K562 (cell line): ENCODE data around the gene SEZ6. TPM values are rescaled to one million over a fixed set of nuclear protein-coding genes. Genes with fewer than 3 reads are reported as not detected.

ENCODE experiments used
- AFF4 ChIP-seq: sonication (generic); formaldehyde crosslinking; IDR thresholded peaks from 2 replicates; pipeline ENCODE4 v1.8.0; 2023; ENCODE audit warnings: mild to moderate bottlenecking, missing genetic modification reagents
- EWSR1 ChIP-seq: fragments of 450-650 bp; IDR thresholded peaks from 2 replicates; pipeline ENCODE4 v1.6.1; 2018; ENCODE audit warnings: borderline replicate concordance, mild to moderate bottlenecking, low read depth, moderate library complexity; ENCODE audit not compliant: partially characterized antibody
- MNT ChIP-seq, 2 experiments: fragments of 450-650 bp; conservative IDR thresholded peaks; 2 replicates each; pipeline ENCODE4 v1.6.1; 2017; ENCODE audit warnings: mild to moderate bottlenecking in 2 of 2, moderate library complexity in 2 of 2
- RBM14 ChIP-seq: fragments of 200-400 bp; formaldehyde crosslinking; IDR thresholded peaks from 2 replicates; pipeline ENCODE4 v1.6.1; 2018; ENCODE audit warnings: low read depth, mild to moderate bottlenecking, low read length, moderate library complexity, borderline replicate concordance; ENCODE audit not compliant: insufficient read depth
- REST ChIP-seq, 2 experiments: fragments of 450-650 bp; formaldehyde crosslinking in 1 of 2; IDR thresholded peaks; 2 replicates each; pipeline versions ENCODE4 v1.4.0 to v1.6.1; 2014 to 2020; ENCODE audit warnings: mild to moderate bottlenecking in 2 of 2, borderline replicate concordance in 1 of 2, low read depth in 1 of 2
- SUPT5H ChIP-seq: fragments of 450-650 bp; IDR thresholded peaks from 2 replicates; pipeline ENCODE4 v1.6.1; 2016
- TCF7 ChIP-seq: sonication (generic); IDR thresholded peaks from 2 replicates; pipeline ENCODE4 v1.6.1; 2016; ENCODE audit warnings: antibody characterized with exemption, borderline replicate concordance
- WHSC1 ChIP-seq: IDR thresholded peaks from one replicate; pipeline ENCODE4 v1.6.1; 2012; ENCODE audit warnings: low read length, control low read depth, inconsistent platforms
- ZBTB7A ChIP-seq: IDR thresholded peaks from 2 replicates; pipeline ENCODE4 v1.6.1; 2011; ENCODE audit warnings: low read depth, mild to moderate bottlenecking, low read length, moderate library complexity, borderline replicate concordance; ENCODE audit not compliant: control insufficient read depth
- ZKSCAN1 ChIP-seq: fragments of 150-350 bp; IDR thresholded peaks from 2 replicates; pipeline ENCODE4 v1.6.1; 2016; ENCODE audit warnings: low read depth, low read length
- ZNF12 ChIP-seq: sonication (generic); formaldehyde crosslinking; IDR thresholded peaks from 2 replicates; pipeline ENCODE4 v1.4.0; 2020; ENCODE audit warnings: mild to moderate bottlenecking, missing genetic modification reagents
- ZNF174 ChIP-seq: fragments of 250-450 bp; sonication (Bioruptor Pico); IDR thresholded peaks from 2 replicates; pipeline ENCODE4 v1.4.0; 2020; ENCODE audit warnings: mild to moderate bottlenecking
- ZNF778 ChIP-seq: fragments of 450-650 bp; formaldehyde crosslinking; IDR thresholded peaks from 2 replicates; pipeline ENCODE4 v1.4.0; 2020; ENCODE audit warnings: mild to moderate bottlenecking, moderate library complexity
- polyA plus RNA-seq, 8 experiments: library from polyadenylated mRNA; depleted of rRNA in 4 of 8; stranded (reverse) in 5 of 8; unstranded in 3 of 8; fragments of >200 nt; fragmentation: Nextera tagmentation in 2 of 8; fragmentation: Illumina TruSeq in 1 of 8; extraction: Ambion mirVana in 2 of 8; extraction: Trizol in 1 of 8; gene quantifications; 2 replicates each; pipeline versions ENCODE4 v1.2.1 to v1.2.3, GENCODE V29; 2011 to 2014; ENCODE audit warnings: inconsistent platforms in 1 of 8, missing spikeins in 1 of 8
- total RNA-seq, 7 experiments: library from RNA; depleted of rRNA in 6 of 7; stranded (reverse); fragments of >200 nt in 6 of 7; fragmentation: Illumina TruSeq in 2 of 7; extraction: Trizol in 2 of 7; gene quantifications; 2 replicates each; pipeline versions ENCODE4 v1.2.1 to v1.2.3, GENCODE V29; 2011 to 2021; ENCODE audit warnings: low replicate concordance in 1 of 7

SEZ6 gene
- total and polyA plus RNA-seq, 9 of the 15 experiments (the other 6 are each of a cell fraction or from before 2014, with no cell fraction given) = not detected

GRCh38 chr17:29005936-29006511 is at the start of gene SEZ6 (continued):
- TF ChIP-seq REST (IDR thresholded peaks at IDR 0.05; ENCODE audit: borderline replicate concordance) (peak; percentile 99), REST (CRISPR knock-in tag; IDR thresholded peaks at IDR 0.05; ENCODE audit: low read depth) (peak; percentile 97), ZNF778 (no peak), ZBTB7A (peak; percentile 67; the same call in 1 of the 2 replicates), AFF4 (CRISPR knock-in tag) (no peak; the same call in 1 of the 2 replicates), RBM14 (no peak), ZKSCAN1 (peak; percentile 64), SUPT5H (no peak), TCF7 (no peak), ZNF174 (no peak), MNT (conservative IDR thresholded peaks at IDR 0.05) (no peak), WHSC1 (no peak), EWSR1 (no peak), ZNF12 (CRISPR knock-in tag) (no peak)
